Measurements from ENCODE around the gene PLK5. TPM values are rescaled to one million over a fixed set of nuclear protein-coding genes. Genes with fewer than 3 reads are reported as not detected.

The PLK5 gene
- total and polyA plus RNA-seq, 4 donors, result 0.03 TPM; not detected in 3

- no peak for TF ChIP-seq CTCF (IDR thresholded peaks at IDR 0.05; ENCODE audit: low read depth, low read length, missing input control)
- no peak for TF ChIP-seq SP1 (IDR thresholded peaks at IDR 0.05)
- TF ChIP-seq ATF3 (IDR thresholded peaks at IDR 0.05), result no peak
- no peak for TF ChIP-seq RAD21 (IDR thresholded peaks at IDR 0.05)
- no peak for TF ChIP-seq GABPA (IDR thresholded peaks at IDR 0.05 in 1 of 2, conservative IDR thresholded peaks at IDR 0.05 in 1 of 2)
- TF ChIP-seq HNF4A (conservative IDR thresholded peaks at IDR 0.05), result no peak
- TF ChIP-seq ZBTB33 (IDR thresholded peaks at IDR 0.05), result no peak
- no peak for TF ChIP-seq TAF1 (conservative IDR thresholded peaks at IDR 0.05)
- Histone ChIP-seq H3K9me3 (ENCODE audit: control insufficient read depth in 4 of 4, low read length in 3 of 4) (no peaks in the 10 kb centered on the region), H3K27ac (ENCODE audit: low read depth in 1 of 2, low read length in 2 of 2) (peak overlapping the region in 1 of 2 donors; percentile 33), H3K27me3 (ENCODE audit: control insufficient read depth in 4 of 4, insufficient read depth in 4 of 4, low read length in 3 of 4) (no peaks in the 10 kb centered on the region), H3K4me3 (ENCODE audit: low read depth in 1 of 3, low read length in 3 of 3) (no peak overlapping the region), H3K4me1 (ENCODE audit: control insufficient read depth in 4 of 4, insufficient read depth in 4 of 4, low read length in 3 of 4) (peaks cover 10 to 44% (median 29%) of the 10 kb centered on the region in 4 donors), H3K36me3 (ENCODE audit: control insufficient read depth in 4 of 4, insufficient read depth in 3 of 4, low read depth in 1 of 4, low read length in 3 of 4) (peaks cover 0 to 2% (median 0%) of the 10 kb centered on the region in 4 donors), H3K9ac (ENCODE audit: low read depth in 1 of 2, low read length in 2 of 2) (no peak overlapping the region)
- WGBS, result 77% methylated on average over 15 of the region's 15 CpGs
- no peak for DNase-seq (ENCODE audit: low spot score)
Measured at GRCh38 chr19:1494115-1494815, 29.6 kb upstream of the PLK5 start.

- Histone ChIP-seq H3K27me3 (ENCODE audit: control insufficient read depth in 4 of 4, insufficient read depth in 4 of 4, low read length in 3 of 4) (no peaks in the 10 kb centered on the region), H3K4me1 (ENCODE audit: control insufficient read depth in 4 of 4, insufficient read depth in 4 of 4, low read length in 3 of 4) (peaks cover 6 to 37% (median 23%) of the 10 kb centered on the region in 4 donors), H3K27ac (ENCODE audit: low read depth in 1 of 2, low read length in 2 of 2) (no peak overlapping the region), H3K9ac (ENCODE audit: low read depth in 1 of 2, low read length in 2 of 2) (no peak overlapping the region), H3K9me3 (ENCODE audit: control insufficient read depth in 4 of 4, low read length in 3 of 4) (no peaks in the 10 kb centered on the region), H3K36me3 (ENCODE audit: control insufficient read depth in 4 of 4, insufficient read depth in 3 of 4, low read depth in 1 of 4, low read length in 3 of 4) (peaks cover 0 to 2% (median 0%) of the 10 kb centered on the region in 4 donors), H3K4me3 (ENCODE audit: low read depth in 1 of 3, low read length in 3 of 3) (no peak overlapping the region)
- 92% methylated on average over 37 of the region's 37 CpGs for WGBS
- no peak for DNase-seq (ENCODE audit: low spot score)
- no peak for TF ChIP-seq RXRA (IDR thresholded peaks at IDR 0.05)
- no peak for TF ChIP-seq HNF4G (IDR thresholded peaks at IDR 0.05)
- TF ChIP-seq ATF3 (IDR thresholded peaks at IDR 0.05), result no peak
- TF ChIP-seq GABPA (IDR thresholded peaks at IDR 0.05 in 1 of 2, conservative IDR thresholded peaks at IDR 0.05 in 1 of 2), result no peak
- TF ChIP-seq HNF4A (conservative IDR thresholded peaks at IDR 0.05), result no peak
- no peak for TF ChIP-seq EGR1 (IDR thresholded peaks at IDR 0.05; ENCODE audit: low read depth in 2 of 2)
- TF ChIP-seq JUND (IDR thresholded peaks at IDR 0.05), result no peak
- TF ChIP-seq TAF1 (conservative IDR thresholded peaks at IDR 0.05), result no peak
- TF ChIP-seq YY1 (IDR thresholded peaks at IDR 0.05), result no peak
- no peak for TF ChIP-seq REST (IDR thresholded peaks at IDR 0.05)
- TF ChIP-seq FOXA2 (IDR thresholded peaks at IDR 0.05), result no peak
- TF ChIP-seq SP1 (IDR thresholded peaks at IDR 0.05), result no peak
- TF ChIP-seq CTCF (IDR thresholded peaks at IDR 0.05; ENCODE audit: low read depth, low read length, missing input control), result no peak
- no peak for TF ChIP-seq RAD21 (IDR thresholded peaks at IDR 0.05)
- TF ChIP-seq NR2F2 (IDR thresholded peaks at IDR 0.05), result no peak
- TF ChIP-seq FOXA1 (IDR thresholded peaks at IDR 0.05), result no peak
Measured at GRCh38 chr19:1495051-1495798, 28.7 kb upstream of the PLK5 start.
